Heart right ventricle (tissue), 16 donors: ENCODE data around the gene SELPLG. TPM values are rescaled to one million over a fixed set of nuclear protein-coding genes. Genes with fewer than 3 reads are reported as not detected.

Experiments
- ATAC-seq, 8 donors: fragments of 200-7000 bp; cut with Tn5 transposase; one replicate each; pipeline ENCODE4 v1.9.1; 2020; ENCODE audit warnings: mild to moderate bottlenecking in 8 of 8, moderate library complexity in 8 of 8, moderate number of reproducible peaks in 1 of 8
- DNase-seq, 2 donors: peaks; one replicate each; pipeline ENCODE4 v3.0.0-alpha.2; 2020
- H3K27ac ChIP-seq, 10 donors: fragments of 200-600 bp; sonication (generic) in 2 of 10; one replicate each; pipeline versions ENCODE4 v1.5.0 to v1.8.0; 2020 to 2022; ENCODE audit warnings: mild to moderate bottlenecking in 3 of 10
- H3K27me3 ChIP-seq, 7 donors: fragments of 200-600 bp; one replicate each; pipeline ENCODE4 v1.8.0; 2021 to 2022; ENCODE audit warnings: mild to moderate bottlenecking in 2 of 7
- H3K36me3 ChIP-seq, 9 donors: fragments of 200-600 bp; sonication (generic) in 1 of 9; one replicate each; pipeline versions ENCODE4 v1.5.0 to v1.8.0; 2020 to 2022; ENCODE audit warnings: mild to moderate bottlenecking in 2 of 9
- H3K4me1 ChIP-seq, 9 donors: fragments of 200-600 bp; sonication (generic) in 1 of 9; one replicate each; pipeline versions ENCODE4 v1.5.0 to v1.8.0; 2020 to 2022; ENCODE audit warnings: mild to moderate bottlenecking in 4 of 9
- H3K4me3 ChIP-seq, 10 donors: fragments of 200-600 bp; sonication (generic) in 2 of 10; one replicate each; pipeline versions ENCODE4 v1.5.0 to v1.8.0; 2020 to 2022; ENCODE audit warnings: mild to moderate bottlenecking in 7 of 10, moderate library complexity in 2 of 10
- H3K9me3 ChIP-seq, 11 donors: fragments of 200-600 bp in 10 of 11; sonication (generic) in 2 of 11; one replicate each; pipeline versions ENCODE4 v1.5.0 to v1.8.0; 2013 to 2022; ENCODE audit warnings: mild to moderate bottlenecking in 2 of 11, control low read depth in 1 of 11, moderate library complexity in 1 of 11
- CTCF ChIP-seq, 9 donors: fragments of 200-600 bp; sonication (generic) in 2 of 9; IDR thresholded peaks; one replicate each; pipeline versions ENCODE4 v1.5.0 to v1.8.0; 2021 to 2022; ENCODE audit warnings: antibody characterized with exemption in 9 of 9, mild to moderate bottlenecking in 5 of 9, moderate library complexity in 1 of 9
- WGBS, 2 donors: extraction: QIAGEN DNeasy Blood & Tissue Kit; methylation state at CpG; one replicate each; pipeline ENCODE4 v1.1.7; 2013; ENCODE audit warnings: inconsistent platforms in 1 of 2; 5-methylcytosine and 5-hydroxymethylcytosine counted together
- intact Hi-C, 10 donors: fragments of 100-400 bp; cut with DNase I; formaldehyde crosslinking; loops; one replicate each; pipeline versions ENCODE4 v1.11.1 to v1.14.2; 2022
- polyA plus RNA-seq, 2 donors: library from polyadenylated mRNA; stranded (reverse); fragments of 200-250 nt; gene quantifications; one replicate each; pipeline ENCODE4 v1.2.3, GENCODE V29; 2013
- total RNA-seq, 10 donors: library from RNA; stranded (reverse); fragmentation: NEBNext Ultra II Directional in 3 of 10; extraction: Animal tissue kit (Norgen Biotek cat#: 25700) in 3 of 10; gene quantifications; one replicate each; pipeline versions ENCODE4 v1.2.1 to v1.2.4, GENCODE V29; 2021 to 2023
- donor health status: Arrhythmogenic right ventricular cardiomyopathy.
- donor health status: ischemic (EF 13 %, LVEDD 7.1; RV severe dilation, severe dysfunction).
- donor health status: healthy with polysubstance abuse.
- donor health status: DM: no; HTN: yes; CAD: no.
- donor health status: DM: no; HTN: no; CAD: no.
- donor health status: ischemic (EF 25% LVEDD 6.9; RV normal size, moderate dysfunction).
- donor health status: ischemic (EF 25% LVEDD 5.7; RV mildly dilated, moderate dysfunction).
- donor health status: healthy.
- donor health status: DM: yes; HTN: yes; CAD: no.
- donor health status: Ischemic cardiomyopathy.
- donor health status: ischemic (EF 35%, LVEDD 5.7; RV mildly dilated, moderate dysfunction).
- donor health status: nonischemic (EF 11% LVEDD 7.7; RV severe dilation, severe dysfunction).
- donor health status: DM: yes; HTN: yes; CAD: no.
- donor health status: PGD.
- donor health status: ischemic (EF 29% LVEDD 5.4; RV normal size, mild dysfunction).
- donor health status: nonischemic (EF 23%, LVEDD 6.1; RV moderate dilation, normal function).

SELPLG gene
- total and polyA plus RNA-seq, 12 donors, result 0.88 to 17.6 (median 2.4) TPM

GRCh38 chr12:108625228-108625627 is 8.5 kb downstream of the SELPLG start:
- H3K36me3 ChIP-seq, result peaks cover 0 to 54% (median 0%) of the 10 kb centered on the region in 9 donors
- H3K27me3 ChIP-seq, result no peaks in the 10 kb centered on the region
- 78 to 82% methylated on average over 3 of the region's 3 CpGs for WGBS, 2 donors
- TF ChIP-seq CTCF (IDR thresholded peaks at IDR 0.05), result no peak
- ATAC-seq (no peak), DNase-seq (no peak)
- H3K27ac ChIP-seq, result no peak overlapping the region
- intact Hi-C loops, result no loop called here
- peaks cover 0 to 72% (median 19%) of the 10 kb centered on the region in 9 donors for H3K4me1 ChIP-seq
- no peaks in the 10 kb centered on the region for H3K9me3 ChIP-seq
- no peak overlapping the region for H3K4me3 ChIP-seq

GRCh38 chr12:108623577-108623976 is 10.1 kb downstream of the SELPLG start:
- Histone ChIP-seq H3K4me1 (peaks cover 0 to 59% (median 14%) of the 10 kb centered on the region in 9 donors), H3K27me3 (no peaks in the 10 kb centered on the region), H3K27ac (no peak overlapping the region), H3K9me3 (no peaks in the 10 kb centered on the region), H3K36me3 (peaks cover 0 to 54% (median 0%) of the 10 kb centered on the region in 9 donors), H3K4me3 (no peak overlapping the region)
- no peak for ATAC-seq
- intact Hi-C loops, result no loop called here
- no peak for DNase-seq
- 96 to 99% methylated on average over 8 of the region's 8 CpGs for WGBS, 2 donors
- no peak for TF ChIP-seq CTCF (IDR thresholded peaks at IDR 0.05)

GRCh38 chr12:108622921-108623514 is 10.7 kb downstream of the SELPLG start:
- ATAC-seq, result peak in 2 of 8 donors; percentile 15 to 16
- DNase-seq, result no peak
- Histone ChIP-seq H3K27ac (peak overlapping the region in 5 of 10 donors; percentile 47 to 73 (median 52)), H3K36me3 (peaks cover 0 to 54% (median 0%) of the 10 kb centered on the region in 9 donors), H3K4me1 (peaks cover 0 to 59% (median 14%) of the 10 kb centered on the region in 9 donors), H3K4me3 (no peak overlapping the region), H3K27me3 (no peaks in the 10 kb centered on the region), H3K9me3 (no peaks in the 10 kb centered on the region)
- TF ChIP-seq CTCF (IDR thresholded peaks at IDR 0.05), result no peak
- intact Hi-C loops, result no loop called here
- WGBS, 2 donors, result 69 to 76% methylated on average over 14 of the region's 14 CpGs

- TF ChIP-seq CTCF (IDR thresholded peaks at IDR 0.05), result no peak
- ATAC-seq, result peak; percentile 57 to 85 (median 76)
- no peak overlapping the region for H3K4me3 ChIP-seq
- H3K9me3 ChIP-seq, result no peaks in the 10 kb centered on the region
- peak overlapping the region in 7 of 10 donors; percentile 9 to 73 (median 57) for H3K27ac ChIP-seq
- peaks cover 0 to 50% (median 0%) of the 10 kb centered on the region in 9 donors for H3K36me3 ChIP-seq
- peak in 1 of 2 donors; percentile 65 for DNase-seq
- no peaks in the 10 kb centered on the region for H3K27me3 ChIP-seq
- peaks cover 0 to 59% (median 14%) of the 10 kb centered on the region in 9 donors for H3K4me1 ChIP-seq
- intact Hi-C loops, result no loop called here
- WGBS, 2 donors, result 45 to 60% methylated on average over 4 of the region's 4 CpGs
Observed at GRCh38 chr12:108622421-108622820, 11.3 kb downstream of the SELPLG start.
